ENCODE measurements around the gene CREB3L2. TPM values are rescaled to one million over a fixed set of nuclear protein-coding genes. Genes with fewer than 3 reads are reported as not detected.
A peak's percentile ranks its signal among the peaks of the same experiment; 100 is the strongest.

CREB3L2 gene
- total RNA-seq, 4 donors from 2014 or later = 33.1 to 59.1 (median 43.3) TPM

- ATAC-seq = no peak
- Histone ChIP-seq H3K27me3 (no peaks in the 10 kb centered on the region), H3K4me1 (peaks cover 0 to 48% (median 21%) of the 10 kb centered on the region in 3 donors), H3K36me3 (peaks cover 0 to 86% of the 10 kb centered on the region in 2 donors), H3K4me3 (no peak overlapping the region), H3K27ac (peak overlapping the region; percentile 66 to 81 (median 72)), H3K9me3 (peaks cover 0 to 9% (median 0%) of the 10 kb centered on the region in 3 donors)
- TF ChIP-seq POLR2A (IDR thresholded peaks at IDR 0.05) = no peak
- WGBS, 2 donors (ENCODE audit: low coverage in 1 of 2) = 56 to 57% methylated on average over 5 to 8 of the region's 20 CpGs
Measured at GRCh38 chr7:137879357-137880158, 122.3 kb downstream of the CREB3L2 start.

GRCh38 chr7:137878333-137878961 lies 123.4 kb downstream of the CREB3L2 start:
- TF ChIP-seq CTCF (IDR thresholded peaks at IDR 0.05) (no peak), EP300 (IDR thresholded peaks at IDR 0.05) (no peak), POLR2AphosphoS5 (IDR thresholded peaks at IDR 0.05) (no peak), POLR2A (IDR thresholded peaks at IDR 0.05) (no peak)
- no peaks in the 10 kb centered on the region for H3K27me3 ChIP-seq
- H3K36me3 ChIP-seq = peaks cover 0 to 83% of the 10 kb centered on the region in 2 donors
- no peak overlapping the region for H3K4me3 ChIP-seq
- 0 to 18% methylated on average over 2 to 4 of the region's 8 CpGs for WGBS, 2 donors (ENCODE audit: low coverage in 1 of 2)
- peaks cover 0 to 9% (median 0%) of the 10 kb centered on the region in 3 donors for H3K9me3 ChIP-seq
- H3K27ac ChIP-seq = peak overlapping the region; percentile 0 to 81 (median 70)
- H3K4me1 ChIP-seq = peaks cover 0 to 57% (median 25%) of the 10 kb centered on the region in 3 donors
- peak; percentile 75 for ATAC-seq

- no peak for TF ChIP-seq POLR2A (IDR thresholded peaks at IDR 0.05)
- no peak for TF ChIP-seq CTCF (IDR thresholded peaks at IDR 0.05)
- no peak for TF ChIP-seq POLR2AphosphoS5 (IDR thresholded peaks at IDR 0.05)
- TF ChIP-seq EP300 (IDR thresholded peaks at IDR 0.05) = no peak
- 27 to 41% methylated on average over 4 to 5 of the region's 5 CpGs for whole genome bisulfite sequencing, 2 donors (ENCODE audit: low coverage in 1 of 2)
- Histone ChIP-seq H3K4me1 (peaks cover 0 to 58% (median 25%) of the 10 kb centered on the region in 3 donors), H3K9me3 (peaks cover 0 to 7% (median 0%) of the 10 kb centered on the region in 3 donors), H3K36me3 (peaks cover 0 to 83% of the 10 kb centered on the region in 2 donors), H3K27ac (peak overlapping the region in 3 of 4 donors; percentile 66 to 81 (median 74)), H3K4me3 (no peak overlapping the region), H3K27me3 (no peaks in the 10 kb centered on the region)
- ATAC-seq = no peak
Measured at GRCh38 chr7:137877027-137877675, 124.7 kb downstream of the CREB3L2 start.

- no peak overlapping the region for H3K27ac ChIP-seq
Measured at GRCh38 chr7:137875746-137876145, 126.1 kb downstream of the CREB3L2 start.

GRCh38 chr7:137873979-137874777 lies 127.7 kb downstream of the CREB3L2 start:
- peak; percentile 59 for ATAC-seq
- Histone ChIP-seq H3K9me3 (no peaks in the 10 kb centered on the region), H3K4me1 (peaks cover 0 to 46% (median 22%) of the 10 kb centered on the region in 3 donors), H3K36me3 (peaks cover 0 to 62% of the 10 kb centered on the region in 2 donors), H3K27me3 (no peaks in the 10 kb centered on the region), H3K4me3 (no peak overlapping the region), H3K27ac (peak overlapping the region; percentile 1 to 61 (median 47))
- WGBS, 2 donors (ENCODE audit: low coverage in 1 of 2) = 49 to 60% methylated on average over 7 of the region's 7 CpGs
- TF ChIP-seq POLR2AphosphoS5 (IDR thresholded peaks at IDR 0.05) (peak; percentile 73), CTCF (IDR thresholded peaks at IDR 0.05) (no peak)

More at GRCh38 chr7:137875746-137876145, 126.1 kb downstream of the CREB3L2 start:
- no peak overlapping the region for H3K4me3 ChIP-seq
- H3K9me3 ChIP-seq = no peaks in the 10 kb centered on the region
- no peaks in the 10 kb centered on the region for H3K27me3 ChIP-seq
- 84 to 88% methylated on average over 4 of the region's 4 CpGs for WGBS, 2 donors (ENCODE audit: low coverage in 1 of 2)
- ATAC-seq = no peak
- TF ChIP-seq POLR2AphosphoS5 (IDR thresholded peaks at IDR 0.05) = no peak
- peaks cover 0 to 58% (median 29%) of the 10 kb centered on the region in 3 donors for H3K4me1 ChIP-seq
- H3K36me3 ChIP-seq = peaks cover 0 to 73% of the 10 kb centered on the region in 2 donors
